IMR-90 (cell line): ENCODE measurements around the gene SYNE3.

Experiments used
- CEBPB ChIP-seq: IDR thresholded peaks from 2 replicates; pipeline ENCODE4 v1.6.1; 2012; ENCODE audit warnings: low read depth, low read length, improper control_type of control experiment
- CHD1 ChIP-seq: IDR thresholded peaks from 2 replicates; pipeline ENCODE4 v1.6.1; 2012; ENCODE audit warnings: low read depth, low read length, improper control_type of control experiment
- MAFK ChIP-seq: IDR thresholded peaks from 2 replicates; pipeline ENCODE4 v1.6.1; 2012; ENCODE audit warnings: low read depth, low read length, improper control_type of control experiment
- MAZ ChIP-seq: IDR thresholded peaks from 2 replicates; pipeline ENCODE4 v1.6.1; 2012; ENCODE audit warnings: low read depth, mild to moderate bottlenecking, low read length, improper control_type of control experiment, moderate library complexity, borderline replicate concordance
- MXI1 ChIP-seq: IDR thresholded peaks from 2 replicates; pipeline ENCODE4 v1.6.1; 2012; ENCODE audit warnings: low read depth, mild to moderate bottlenecking, low read length, moderate library complexity, borderline replicate concordance
- NFE2L2 ChIP-seq: fragments of 150-350 bp; IDR thresholded peaks from 2 replicates; pipeline ENCODE4 v1.6.1; 2016; ENCODE audit warnings: low read depth, mild to moderate bottlenecking, low read length
- POLR2A ChIP-seq: IDR thresholded peaks from 2 replicates; pipeline ENCODE4 v1.6.1; 2012; ENCODE audit warnings: mild to moderate bottlenecking, low read depth, low read length
- RAD21 ChIP-seq: IDR thresholded peaks from 2 replicates; pipeline ENCODE4 v1.6.1; 2012; ENCODE audit warnings: low read length, improper control_type of control experiment
- RFX5 ChIP-seq: IDR thresholded peaks from 2 replicates; pipeline ENCODE4 v1.8.0; 2012; ENCODE audit warnings: low read depth, mild to moderate bottlenecking, low read length, moderate library complexity
- TF ChIP-seq, protein P1 (sequence below): conservative IDR thresholded peaks from 2 replicates; pipeline ENCODE4 v1.5.1; 2012; ENCODE audit warnings: mild to moderate bottlenecking, low read depth, low read length, improper control_type of control experiment

DNA sequence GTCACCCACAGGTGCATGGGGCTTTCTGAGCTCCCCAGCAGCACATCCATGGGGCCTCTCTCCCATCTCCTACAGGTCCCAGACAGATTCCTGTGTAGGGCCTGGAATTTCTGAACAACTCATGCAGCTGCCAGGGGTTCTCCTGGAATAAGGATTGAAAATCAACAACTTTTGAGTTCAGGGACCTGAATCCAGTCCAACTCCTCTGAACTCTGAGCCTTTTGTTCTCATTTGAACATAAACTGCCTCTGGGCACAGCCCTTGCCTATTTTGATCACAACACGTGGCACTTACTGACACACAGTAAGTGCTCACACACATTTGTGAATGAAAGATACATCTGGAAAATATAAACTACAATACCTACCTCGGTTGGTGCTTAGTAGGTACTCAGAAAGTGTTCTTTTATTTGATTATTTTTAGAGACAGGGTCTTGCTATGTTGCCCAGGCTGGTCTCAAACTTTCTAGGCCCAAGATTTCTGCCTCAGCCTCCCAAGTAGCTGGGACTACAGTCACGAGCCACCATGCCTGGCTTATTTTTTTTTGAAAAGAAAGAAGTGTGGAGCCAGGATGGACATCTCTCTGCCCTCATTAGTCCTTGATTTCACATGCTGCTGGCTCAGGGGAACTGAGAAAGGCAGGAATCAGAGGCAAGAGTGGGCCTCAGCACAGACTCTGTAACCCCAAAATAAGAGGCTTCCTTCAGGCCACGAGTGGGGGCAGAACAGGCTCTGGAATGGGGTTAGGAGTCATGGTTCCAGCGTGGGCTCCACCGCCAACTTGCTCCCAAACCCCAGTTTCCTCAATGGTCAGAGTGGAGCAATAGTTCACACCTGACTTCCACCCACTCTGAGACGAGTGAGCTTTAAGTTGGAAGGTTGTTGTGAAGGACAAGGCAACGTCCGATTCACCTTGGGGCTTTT lies 27.0 kb downstream of the SYNE3 start:
- no peak for TF ChIP-seq CHD1
- TF ChIP-seq NFE2L2 = no peak
- TF ChIP-seq, protein P1, sequence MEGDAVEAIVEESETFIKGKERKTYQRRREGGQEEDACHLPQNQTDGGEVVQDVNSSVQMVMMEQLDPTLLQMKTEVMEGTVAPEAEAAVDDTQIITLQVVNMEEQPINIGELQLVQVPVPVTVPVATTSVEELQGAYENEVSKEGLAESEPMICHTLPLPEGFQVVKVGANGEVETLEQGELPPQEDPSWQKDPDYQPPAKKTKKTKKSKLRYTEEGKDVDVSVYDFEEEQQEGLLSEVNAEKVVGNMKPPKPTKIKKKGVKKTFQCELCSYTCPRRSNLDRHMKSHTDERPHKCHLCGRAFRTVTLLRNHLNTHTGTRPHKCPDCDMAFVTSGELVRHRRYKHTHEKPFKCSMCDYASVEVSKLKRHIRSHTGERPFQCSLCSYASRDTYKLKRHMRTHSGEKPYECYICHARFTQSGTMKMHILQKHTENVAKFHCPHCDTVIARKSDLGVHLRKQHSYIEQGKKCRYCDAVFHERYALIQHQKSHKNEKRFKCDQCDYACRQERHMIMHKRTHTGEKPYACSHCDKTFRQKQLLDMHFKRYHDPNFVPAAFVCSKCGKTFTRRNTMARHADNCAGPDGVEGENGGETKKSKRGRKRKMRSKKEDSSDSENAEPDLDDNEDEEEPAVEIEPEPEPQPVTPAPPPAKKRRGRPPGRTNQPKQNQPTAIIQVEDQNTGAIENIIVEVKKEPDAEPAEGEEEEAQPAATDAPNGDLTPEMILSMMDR = no peak
- TF ChIP-seq RFX5 = no peak
- TF ChIP-seq MXI1 = no peak
- no peak for TF ChIP-seq CEBPB
- TF ChIP-seq RAD21 = no peak
- no peak for TF ChIP-seq MAFK
- no peak for TF ChIP-seq POLR2A
- TF ChIP-seq MAZ = no peak
